IMR-90 (cell line): Measurements from ENCODE around the gene CMIP. TPM values are rescaled to one million over a fixed set of nuclear protein-coding genes. Genes with fewer than 3 reads are reported as not detected.

Experiments used
- ATAC-seq: fragments of 200-7000 bp; cut with Tn5 transposase; 2 replicates; pipeline ENCODE4 v1.9.1; 2020; ENCODE audit warnings: low read depth, mild to moderate bottlenecking, moderate library complexity
- BruUV-seq: library from RNA; stranded (reverse); fragments of 400-500 nt; replicated peaks from 2 replicates; lab custom pipeline; 2021; lab: Mats Ljungman, UMichigan
- CTCF ChIA-PET: fragments of 300-600 bp; formaldehyde crosslinking; extraction: SDS; loops from one replicate; lab custom pipeline; 2021; ENCODE audit warnings: antibody characterized with exemption; lab: Yijun Ruan, JAX
- POLR2A ChIA-PET: fragments of 300-600 bp; sonication (Branson Sonifier 250); formaldehyde crosslinking; loops from one replicate; lab custom pipeline; 2022; ENCODE audit warnings: antibody characterized with exemption; ENCODE audit not compliant: unreplicated experiment; lab: Charles Lee
- DNase-seq: peaks from one replicate; pipeline ENCODE4 v3.0.0; 2013
- H2AFZ ChIP-seq: replicated peaks from 2 replicates; pipeline ENCODE3; 2013; ENCODE audit warnings: low read length, mild to moderate bottlenecking; ENCODE audit not compliant: poor library complexity
- H2AK5ac ChIP-seq: 2 replicates; pipeline ENCODE4 v1.6.1; 2013; ENCODE audit warnings: low read depth, low read length, inconsistent platforms
- H2AK9ac ChIP-seq: replicated peaks from 2 replicates; pipeline ENCODE3; 2013; ENCODE audit warnings: mild to moderate bottlenecking, low read depth, low read length, moderate library complexity; ENCODE audit not compliant: poor library complexity
- H2BK120ac ChIP-seq: 2 replicates; pipeline ENCODE4 v1.6.1; 2013; ENCODE audit warnings: low read depth, low read length, inconsistent platforms
- H2BK15ac ChIP-seq: 3 replicates; pipeline ENCODE4 v1.6.1; 2013; ENCODE audit warnings: low read depth, low read length, inconsistent platforms
- H2BK20ac ChIP-seq: 2 replicates; pipeline ENCODE4 v1.6.1; 2013; ENCODE audit warnings: low read depth, mild to moderate bottlenecking, inconsistent platforms, low read length, moderate library complexity
- H2BK5ac ChIP-seq: 2 replicates; pipeline ENCODE4 v1.6.1; 2013; ENCODE audit warnings: mild to moderate bottlenecking, low read depth, low read length, inconsistent platforms; ENCODE audit not compliant: poor library complexity, severe bottlenecking
- H3K14ac ChIP-seq: replicated peaks from 2 replicates; pipeline ENCODE4 v1.6.1; 2013; ENCODE audit warnings: low read depth, low read length, inconsistent platforms
- H3K18ac ChIP-seq: 2 replicates; pipeline ENCODE4 v1.6.1; 2013; ENCODE audit warnings: low read depth, low read length, control low read depth
- H3K23ac ChIP-seq: 2 replicates; pipeline ENCODE4 v1.6.1; 2013; ENCODE audit warnings: low read depth, low read length, inconsistent platforms
- H3K27ac ChIP-seq: 2 replicates; pipeline ENCODE4 v1.5.1; 2013; ENCODE audit warnings: mild to moderate bottlenecking, control low read depth, low read length; ENCODE audit not compliant: insufficient read depth
- H3K27me3 ChIP-seq: 2 replicates; pipeline ENCODE4 v1.6.1; 2013; ENCODE audit warnings: low read length; ENCODE audit not compliant: control insufficient read depth, insufficient read depth
- H3K36me3 ChIP-seq: 2 replicates; pipeline ENCODE4 v1.6.1; 2013; ENCODE audit warnings: low read length, mixed read lengths; ENCODE audit not compliant: control insufficient read depth, insufficient read depth
- H3K4ac ChIP-seq: 2 replicates; pipeline ENCODE4 v1.6.1; 2013; ENCODE audit warnings: low read depth, low read length, inconsistent platforms
- H3K4me1 ChIP-seq: 2 replicates; pipeline ENCODE4 v1.6.1; 2013; ENCODE audit warnings: low read length, mixed read lengths; ENCODE audit not compliant: control insufficient read depth, insufficient read depth
- H3K4me2 ChIP-seq: 2 replicates; pipeline ENCODE4 v1.6.1; 2013; ENCODE audit warnings: low read depth, mild to moderate bottlenecking, control low read depth, low read length, moderate library complexity
- H3K4me3 ChIP-seq: 2 replicates; pipeline ENCODE4 v1.5.1; 2013; ENCODE audit warnings: low read depth, mild to moderate bottlenecking, control low read depth, low read length, moderate library complexity; ENCODE audit not compliant: insufficient read depth
- H3K56ac ChIP-seq: 2 replicates; pipeline ENCODE4 v1.6.1; 2013; ENCODE audit warnings: low read length, inconsistent platforms; ENCODE audit not compliant: insufficient read depth; ENCODE audit errors: extremely low read depth
- H3K79me1 ChIP-seq, 2 experiments: 2 replicates each; pipeline ENCODE4 v1.6.1; 2013; ENCODE audit warnings: low read length in 2 of 2, inconsistent platforms in 1 of 2, low read depth in 1 of 2
- H3K9ac ChIP-seq: 2 replicates; pipeline ENCODE4 v1.6.1; 2013; ENCODE audit warnings: low read depth, low read length, control low read depth
- H3K9me1 ChIP-seq: 2 replicates; pipeline ENCODE4 v1.6.1; 2013; ENCODE audit warnings: low read length, inconsistent platforms; ENCODE audit not compliant: insufficient read depth
- H3K9me3 ChIP-seq: 2 replicates; pipeline ENCODE4 v1.6.1; 2013; ENCODE audit warnings: low read length; ENCODE audit not compliant: control insufficient read depth, insufficient read depth
- H4K20me1 ChIP-seq: 2 replicates; pipeline ENCODE4 v1.6.1; 2013; ENCODE audit warnings: low read length, inconsistent platforms; ENCODE audit not compliant: insufficient read depth
- H4K5ac ChIP-seq: 2 replicates; pipeline ENCODE4 v1.6.1; 2013; ENCODE audit warnings: mild to moderate bottlenecking, low read depth, low read length, control low read depth
- H4K8ac ChIP-seq, 2 experiments: 2 replicates each; pipeline ENCODE4 v1.6.1; 2013; ENCODE audit warnings: low read depth in 2 of 2, low read length in 2 of 2, control low read depth in 1 of 2, inconsistent platforms in 1 of 2
- H4K91ac ChIP-seq: 2 replicates; pipeline ENCODE4 v1.6.1; 2013; ENCODE audit warnings: low read depth, low read length, inconsistent platforms; ENCODE audit not compliant: insufficient read depth
- RCOR1 ChIP-seq: IDR thresholded peaks from 2 replicates; pipeline ENCODE4 v1.6.1; 2012; ENCODE audit warnings: mild to moderate bottlenecking, low read length, improper control_type of control experiment; ENCODE audit not compliant: insufficient replicate concordance
- WGBS, 2 experiments: methylation state at CpG; one replicate each; pipeline versions ENCODE4 v1.1.5 to v1.1.7; 2013; ENCODE audit warnings: missing lambda C conversion rate in 2 of 2; ENCODE audit not compliant: insufficient read length in 1 of 2; ENCODE audit errors: extremely low coverage in 2 of 2; 5-methylcytosine and 5-hydroxymethylcytosine counted together
- dilution Hi-C: fragments of 300-500 bp; cut with HindIII; formaldehyde crosslinking; loops from one replicate; pipeline ENCODE4 v1.14.3; 2018; ENCODE audit warnings: low sequenced_read_pairs; ENCODE audit not compliant: unreplicated experiment
- in situ Hi-C: fragments of 300-500 bp; cut with MboI; formaldehyde crosslinking; loops from 3 replicates; pipeline ENCODE4 v1.14.3; 2019; ENCODE audit warnings: low sequenced_read_pairs, inconsistent platforms, mixed read lengths
- intact Hi-C: fragments of 100-400 bp; cut with micrococcal nuclease; formaldehyde crosslinking; loops from 2 replicates; pipeline ENCODE4 v1.10.0; 2022
- polyA plus RNA-seq, 3 experiments: library from polyadenylated mRNA; depleted of rRNA; stranded (reverse); fragments of >200 nt; gene quantifications; 2 replicates each; pipeline ENCODE4 v1.2.3, GENCODE V29; 2012; ENCODE audit warnings: low replicate concordance in 1 of 3
- total RNA-seq: library from RNA; depleted of rRNA; stranded (reverse); fragments of >200 nt; gene quantifications from 2 replicates; pipeline ENCODE4 v1.2.3, GENCODE V29; 2012

Gene CMIP
- total and polyA plus RNA-seq, 2 of the 4 experiments (the other 2 are of a cell fraction) = 3.2 to 11.6 TPM

- no peak overlapping the region for H2BK15ac ChIP-seq
- WGBS, 2 experiments = 88% methylated on average over 14 of the region's 26 CpGs; no CpG with 5 or more reads in 1 of the 2 experiments
- no peaks in the 10 kb centered on the region for H3K36me3 ChIP-seq
- no peak overlapping the region for H2BK5ac ChIP-seq
- ATAC-seq (no peak), DNase-seq (no peak)
- no peak overlapping the region for H2AK9ac ChIP-seq
- H3K14ac ChIP-seq = no peak overlapping the region
- H3K4me2 ChIP-seq = no peak overlapping the region
- no peak overlapping the region for H3K4ac ChIP-seq
- H4K5ac ChIP-seq = no peak overlapping the region
- H3K18ac ChIP-seq = no peak overlapping the region
- ChIA-PET CTCF (no interaction called here), POLR2A (no interaction called here)
- H3K9ac ChIP-seq = no peak overlapping the region
- peaks cover 21% of the 10 kb centered on the region for H3K4me1 ChIP-seq
- dilution Hi-C loops = no loop called here
- no peak overlapping the region for H3K56ac ChIP-seq
- peaks cover 66% of the 10 kb centered on the region for H4K20me1 ChIP-seq
- H3K9me3 ChIP-seq = no peaks in the 10 kb centered on the region
- intact Hi-C loops = no loop called here
- in situ Hi-C loops = no loop called here
- H3K27me3 ChIP-seq = no peaks in the 10 kb centered on the region
- H3K4me3 ChIP-seq = no peak overlapping the region
- H2AFZ ChIP-seq = no peak overlapping the region
- H3K9me1 ChIP-seq = peaks cover 24% of the 10 kb centered on the region; the same call in 1 of the 2 replicates
- peaks cover 7 to 30% of the 10 kb centered on the region in 2 experiments for H3K79me1 ChIP-seq
- no peak overlapping the region for H3K27ac ChIP-seq
- no TSS peak for BruUV-seq
- H2AK5ac ChIP-seq = peak overlapping the region; percentile 38; the same call in 1 of the 2 replicates
- no peak overlapping the region for H2BK120ac ChIP-seq
- no peak overlapping the region for H4K91ac ChIP-seq
- H4K8ac ChIP-seq = no peak overlapping the region
- no peak for TF ChIP-seq RCOR1
- no peak overlapping the region for H2BK20ac ChIP-seq
- H3K23ac ChIP-seq = no peak overlapping the region
These were observed 184.6 kb downstream of the CMIP start for GRCh38 chr16:81629034-81629802.
